CD8-positive, alpha-beta memory T cell (primary cell): Measurements from ENCODE around the gene ETS2. TPM values are rescaled to one million over a fixed set of nuclear protein-coding genes. Genes with fewer than 3 reads are reported as not detected.

ENCODE experiments used
- CTCF ChIA-PET: fragments of 350-600 bp; sonication (Branson Sonifier 250); formaldehyde crosslinking; loops from one replicate; lab custom pipeline; 2021; ENCODE audit warnings: antibody characterized with exemption; lab: Charles Lee
- POLR2A ChIA-PET: fragments of 350-600 bp; sonication (Branson Sonifier 250); formaldehyde crosslinking; loops from one replicate; lab custom pipeline; 2021; ENCODE audit warnings: antibody characterized with exemption; lab: Charles Lee
- DNase-seq, 5 donors: peaks; one replicate each; pipeline versions ENCODE4 v3.0.0 to v3.0.0-alpha.2; 2020 to 2022; ENCODE audit warnings: mixed read lengths in 1 of 5
- H3K27ac ChIP-seq: one replicate; pipeline ENCODE4 v1.7.0; 2013; ENCODE audit warnings: low read depth, mild to moderate bottlenecking, low read length, moderate library complexity
- H3K27me3 ChIP-seq: 2 replicates; pipeline ENCODE4 v1.7.0; 2013; ENCODE audit warnings: low read length, mild to moderate bottlenecking; ENCODE audit not compliant: insufficient read depth, poor library complexity, severe bottlenecking
- H3K36me3 ChIP-seq: 2 replicates; pipeline ENCODE4 v1.7.0; 2013; ENCODE audit warnings: mild to moderate bottlenecking, low read length, moderate library complexity; ENCODE audit not compliant: insufficient read depth
- H3K4me1 ChIP-seq: 2 replicates; pipeline ENCODE4 v1.7.0; 2013; ENCODE audit warnings: mild to moderate bottlenecking, low read length, moderate library complexity; ENCODE audit not compliant: insufficient read depth
- H3K4me3 ChIP-seq: 2 replicates; pipeline ENCODE4 v1.7.0; 2013; ENCODE audit warnings: mild to moderate bottlenecking, low read length
- H3K9me3 ChIP-seq: 2 replicates; pipeline ENCODE4 v1.7.0; 2013; ENCODE audit warnings: mild to moderate bottlenecking, low read length
- H3K27ac Mint-ChIP-seq, 8 donors: one replicate each; pipeline ENCODE4 v1.8.0; 2020 to 2021; ENCODE audit warnings: mixed read lengths in 8 of 8, mild to moderate bottlenecking in 6 of 8, inconsistent platforms in 3 of 8, moderate library complexity in 3 of 8
- H3K27me3 Mint-ChIP-seq, 2 donors: one replicate each; pipeline ENCODE4 v1.8.0; 2020 to 2021; ENCODE audit warnings: mixed read lengths in 2 of 2, mild to moderate bottlenecking in 1 of 2, moderate library complexity in 1 of 2
- H3K36me3 Mint-ChIP-seq, 3 donors: one replicate each; pipeline ENCODE4 v1.8.0; 2020 to 2021; ENCODE audit warnings: mixed read lengths in 3 of 3, inconsistent platforms in 1 of 3, mild to moderate bottlenecking in 1 of 3
- H3K4me1 Mint-ChIP-seq, 3 donors: one replicate each; pipeline ENCODE4 v1.8.0; 2020 to 2021; ENCODE audit warnings: mixed read lengths in 3 of 3, inconsistent platforms in 1 of 3, mild to moderate bottlenecking in 1 of 3
- H3K4me3 Mint-ChIP-seq, 7 donors: one replicate each; pipeline ENCODE4 v1.8.0; 2020 to 2021; ENCODE audit warnings: mixed read lengths in 7 of 7, mild to moderate bottlenecking in 6 of 7, moderate library complexity in 4 of 7, inconsistent platforms in 2 of 7
- H3K9me3 Mint-ChIP-seq, 5 donors: one replicate each; pipeline ENCODE4 v1.8.0; 2020 to 2022; ENCODE audit warnings: mixed read lengths in 5 of 5, mild to moderate bottlenecking in 3 of 5, moderate library complexity in 2 of 5, inconsistent platforms in 1 of 5
- polyA plus RNA-seq: library from polyadenylated mRNA; unstranded; fragments of 300-500 nt; fragmentation: Illumina TruSeq; gene quantifications from one replicate; pipeline ENCODE4 v1.2.3, GENCODE V29; 2021
- total RNA-seq, 2 experiments: library from RNA; stranded (reverse); gene quantifications; one replicate each; pipeline ENCODE4 v1.2.3, GENCODE V29; 2021

ETS2 gene
- total and polyA plus RNA-seq, 3 experiments from 2014 or later: 9.7 to 39.7 (median 37.9) TPM

- Mint-ChIP-seq H3K4me3 (no peak overlapping the region), H3K27me3 (no peaks in the 10 kb centered on the region), H3K27ac (peak overlapping the region in 3 of 8 donors; percentile 7 to 82 (median 73)), H3K9me3 (no peaks in the 10 kb centered on the region), H3K36me3 (peaks cover 12 to 49% (median 20%) of the 10 kb centered on the region in 3 donors), H3K4me1 (peaks cover 16 to 30% (median 29%) of the 10 kb centered on the region in 3 donors)
- no peaks in the 10 kb centered on the region for H3K27me3 ChIP-seq
- no peak overlapping the region for H3K4me3 ChIP-seq
- H3K36me3 ChIP-seq: peaks cover 12% of the 10 kb centered on the region
- H3K4me1 ChIP-seq: peaks cover 17% of the 10 kb centered on the region
- DNase-seq: no peak
- H3K27ac ChIP-seq: no peak overlapping the region
- ChIA-PET CTCF (interaction anchor here (0.8 to 1.3 kb wide), 2 partner anchors 11 to 33 kb away, joined by 3 read pairs; no protein-coding TSS in a partner anchor), POLR2A (interaction anchor here (0.6 kb wide), 1 partner anchor 42 kb away, joined by 4 read pairs; no protein-coding TSS in a partner anchor)
- H3K9me3 ChIP-seq: no peaks in the 10 kb centered on the region
Measured at GRCh38 chr21:38810034-38810825, 4.5 kb downstream of the ETS2 start.

GRCh38 chr21:38810826-38811164, 5.1 kb downstream of the ETS2 start:
- no peak overlapping the region for H3K4me3 ChIP-seq

GRCh38 chr21:38811257-38811656, 5.5 kb downstream of the ETS2 start:
- DNase-seq: no peak
- ChIA-PET CTCF (interaction anchor here (0.8 kb wide), 1 partner anchor 34 kb away, joined by 3 read pairs; no protein-coding TSS in a partner anchor), POLR2A (no interaction called here)
- Mint-ChIP-seq H3K9me3 (no peaks in the 10 kb centered on the region), H3K27me3 (no peaks in the 10 kb centered on the region), H3K36me3 (peaks cover 16 to 56% (median 23%) of the 10 kb centered on the region in 3 donors), H3K4me1 (peaks cover 18 to 30% (median 29%) of the 10 kb centered on the region in 3 donors), H3K27ac (peak overlapping the region in 1 of 8 donors; percentile 36), H3K4me3 (no peak overlapping the region)
- no peaks in the 10 kb centered on the region for H3K27me3 ChIP-seq
- no peaks in the 10 kb centered on the region for H3K9me3 ChIP-seq
- no peak overlapping the region for H3K27ac ChIP-seq
- H3K4me3 ChIP-seq: no peak overlapping the region
- peaks cover 17% of the 10 kb centered on the region for H3K4me1 ChIP-seq
- H3K36me3 ChIP-seq: peaks cover 15% of the 10 kb centered on the region

More at GRCh38 chr21:38810826-38811164, 5.1 kb downstream of the ETS2 start:
- H3K27ac ChIP-seq: no peak overlapping the region
- H3K36me3 ChIP-seq: peaks cover 13% of the 10 kb centered on the region
- ChIA-PET CTCF (interaction anchor here (0.8 kb wide), 1 partner anchor 34 kb away, joined by 3 read pairs; no protein-coding TSS in a partner anchor), POLR2A (no interaction called here)
- H3K27ac Mint-ChIP-seq: peak overlapping the region in 1 of 8 donors; percentile 82
- peaks cover 17% of the 10 kb centered on the region for H3K4me1 ChIP-seq
- no peaks in the 10 kb centered on the region for H3K27me3 ChIP-seq
- no peaks in the 10 kb centered on the region for H3K9me3 Mint-ChIP-seq
- no peak overlapping the region for H3K4me3 Mint-ChIP-seq
- DNase-seq: no peak
- H3K27me3 Mint-ChIP-seq: no peaks in the 10 kb centered on the region
- peaks cover 16 to 54% (median 23%) of the 10 kb centered on the region in 3 donors for H3K36me3 Mint-ChIP-seq
- peaks cover 18 to 30% (median 29%) of the 10 kb centered on the region in 3 donors for H3K4me1 Mint-ChIP-seq
- H3K9me3 ChIP-seq: no peaks in the 10 kb centered on the region

- no peak for DNase-seq
- peak overlapping the region in 1 of 8 donors; percentile 50 for H3K27ac Mint-ChIP-seq
- no peak overlapping the region for H3K27ac ChIP-seq
- H3K4me1 Mint-ChIP-seq: peaks cover 6 to 13% (median 12%) of the 10 kb centered on the region in 3 donors
- H3K4me3 ChIP-seq: no peak overlapping the region
- ChIA-PET CTCF (no interaction called here), POLR2A (no interaction called here)
- H3K36me3 ChIP-seq: peaks cover 31% of the 10 kb centered on the region
- no peaks in the 10 kb centered on the region for H3K9me3 Mint-ChIP-seq
- H3K36me3 Mint-ChIP-seq: peaks cover 30 to 72% (median 34%) of the 10 kb centered on the region in 3 donors
- no peaks in the 10 kb centered on the region for H3K27me3 Mint-ChIP-seq
- no peaks in the 10 kb centered on the region for H3K9me3 ChIP-seq
- no peak overlapping the region for H3K4me3 Mint-ChIP-seq
- no peaks in the 10 kb centered on the region for H3K27me3 ChIP-seq
- peaks cover 1% of the 10 kb centered on the region for H3K4me1 ChIP-seq
Measured at GRCh38 chr21:38813143-38813542, 7.4 kb downstream of the ETS2 start.

- ChIA-PET POLR2A (no interaction called here), CTCF (no interaction called here)
- no peaks in the 10 kb centered on the region for H3K27me3 ChIP-seq
- no peak overlapping the region for H3K27ac ChIP-seq
- H3K27ac Mint-ChIP-seq: peak overlapping the region in 1 of 8 donors; percentile 50
- no peaks in the 10 kb centered on the region for H3K9me3 Mint-ChIP-seq
- no peaks in the 10 kb centered on the region for H3K27me3 Mint-ChIP-seq
- peaks cover 33 to 76% (median 38%) of the 10 kb centered on the region in 3 donors for H3K36me3 Mint-ChIP-seq
- H3K4me1 ChIP-seq: no peaks in the 10 kb centered on the region
- peaks cover 4 to 9% (median 8%) of the 10 kb centered on the region in 3 donors for H3K4me1 Mint-ChIP-seq
- no peak for DNase-seq
- H3K4me3 Mint-ChIP-seq: no peak overlapping the region
- H3K4me3 ChIP-seq: no peak overlapping the region
- peaks cover 35% of the 10 kb centered on the region for H3K36me3 ChIP-seq
- H3K9me3 ChIP-seq: no peaks in the 10 kb centered on the region
Measured at GRCh38 chr21:38813547-38813946, 7.8 kb downstream of the ETS2 start.

- ChIA-PET POLR2A (no interaction called here), CTCF (no interaction called here)
- Histone ChIP-seq H3K4me1 (no peaks in the 10 kb centered on the region), H3K9me3 (no peaks in the 10 kb centered on the region), H3K27me3 (no peaks in the 10 kb centered on the region), H3K27ac (no peak overlapping the region), H3K4me3 (no peak overlapping the region), H3K36me3 (peaks cover 43% of the 10 kb centered on the region)
- Mint-ChIP-seq H3K9me3 (no peaks in the 10 kb centered on the region), H3K27me3 (no peaks in the 10 kb centered on the region), H3K36me3 (peaks cover 42 to 85% (median 45%) of the 10 kb centered on the region in 3 donors), H3K27ac (peak overlapping the region in 1 of 8 donors; percentile 57), H3K4me1 (peaks cover 4 to 6% (median 5%) of the 10 kb centered on the region in 3 donors), H3K4me3 (no peak overlapping the region)
- no peak for DNase-seq
Measured at GRCh38 chr21:38814126-38815059, 8.7 kb downstream of the ETS2 start.

GRCh38 chr21:38815060-38815405, 9.3 kb downstream of the ETS2 start:
- no peaks in the 10 kb centered on the region for H3K27me3 Mint-ChIP-seq
- no peak for DNase-seq
- H3K4me3 ChIP-seq: no peak overlapping the region
- no peaks in the 10 kb centered on the region for H3K27me3 ChIP-seq
- POLR2A ChIA-PET: no interaction called here
- no peak overlapping the region for H3K4me3 Mint-ChIP-seq
- H3K4me1 Mint-ChIP-seq: peaks cover 3 to 6% (median 4%) of the 10 kb centered on the region in 3 donors
- peaks cover 46 to 88% (median 46%) of the 10 kb centered on the region in 3 donors for H3K36me3 Mint-ChIP-seq
- CTCF ChIA-PET: no interaction called here
- H3K4me1 ChIP-seq: no peaks in the 10 kb centered on the region
- peaks cover 50% of the 10 kb centered on the region for H3K36me3 ChIP-seq
- no peaks in the 10 kb centered on the region for H3K9me3 ChIP-seq
- H3K27ac Mint-ChIP-seq: peak overlapping the region in 1 of 8 donors; percentile 57
- no peak overlapping the region for H3K27ac ChIP-seq
- no peaks in the 10 kb centered on the region for H3K9me3 Mint-ChIP-seq
